HUES6 (cell line): ENCODE measurements around the gene CTNNBIP1.
"Not testable (repeated sequence)": the region's sequence is repeated elsewhere in the genome, so short reads cannot be mapped to it uniquely, and the experiment has no call there.

Experiments used
- H3K27ac ChIP-seq: 2 replicates; pipeline ENCODE4 v1.7.0; 2013; ENCODE audit warnings: low read depth, mild to moderate bottlenecking, low read length, inconsistent platforms
- H3K27me3 ChIP-seq: 2 replicates; pipeline ENCODE4 v1.6.1; 2013; ENCODE audit warnings: low read length; ENCODE audit not compliant: control insufficient read depth, insufficient read depth
- H3K36me3 ChIP-seq: 2 replicates; pipeline ENCODE4 v1.6.1; 2013; ENCODE audit warnings: low read length; ENCODE audit not compliant: control insufficient read depth, insufficient read depth
- H3K4me1 ChIP-seq: 2 replicates; pipeline ENCODE4 v1.6.1; 2013; ENCODE audit warnings: low read length; ENCODE audit not compliant: control insufficient read depth, insufficient read depth
- H3K4me3 ChIP-seq: 2 replicates; pipeline ENCODE4 v1.5.1; 2013; ENCODE audit warnings: low read depth, low read length
- H3K9ac ChIP-seq: one replicate; pipeline ENCODE4 v1.6.1; 2013; ENCODE audit warnings: mild to moderate bottlenecking, low read length
- H3K9me3 ChIP-seq: 2 replicates; pipeline ENCODE4 v1.6.1; 2013; ENCODE audit warnings: low read depth, low read length; ENCODE audit not compliant: control insufficient read depth, insufficient read depth

The CTNNBIP1 gene

GRCh38 chr1:9820521-9820920, 89.5 kb downstream of the CTNNBIP1 start:
- Histone ChIP-seq H3K4me1 (peaks cover 31% of the 10 kb centered on the region), H3K9ac (no peak overlapping the region), H3K4me3 (no peak overlapping the region)

GRCh38 chr1:9817734-9818133, 92.3 kb downstream of the CTNNBIP1 start:
- Histone ChIP-seq H3K9me3 (no peaks in the 10 kb centered on the region), H3K27me3 (no peaks in the 10 kb centered on the region), H3K9ac (no peak overlapping the region), H3K4me1 (peaks cover 21% of the 10 kb centered on the region), H3K36me3 (no peaks in the 10 kb centered on the region), H3K27ac (no peak overlapping the region), H3K4me3 (no peak overlapping the region)

More at GRCh38 chr1:9820521-9820920, 89.5 kb downstream of the CTNNBIP1 start:
- peaks cover 9% of the 10 kb centered on the region for H3K27me3 ChIP-seq
- no peak overlapping the region for H3K27ac ChIP-seq
- H3K36me3 ChIP-seq: no peaks in the 10 kb centered on the region
- no peaks in the 10 kb centered on the region for H3K9me3 ChIP-seq

- H3K4me3 ChIP-seq: no peak overlapping the region
- H3K27ac ChIP-seq: no peak overlapping the region
Measured at GRCh38 chr1:9816199-9816598, 93.9 kb downstream of the CTNNBIP1 start.

GRCh38 chr1:9815150-9815549, 94.9 kb downstream of the CTNNBIP1 start:
- Histone ChIP-seq H3K27ac (no peak overlapping the region), H3K9me3 (no peaks in the 10 kb centered on the region), H3K9ac (no peak overlapping the region), H3K27me3 (no peaks in the 10 kb centered on the region), H3K36me3 (no peaks in the 10 kb centered on the region), H3K4me3 (no peak overlapping the region), H3K4me1 (peaks cover 8% of the 10 kb centered on the region)

More at GRCh38 chr1:9816199-9816598, 93.9 kb downstream of the CTNNBIP1 start:
- Histone ChIP-seq H3K27me3 (no peaks in the 10 kb centered on the region), H3K36me3 (no peaks in the 10 kb centered on the region), H3K9ac (no peak overlapping the region), H3K4me1 (peaks cover 8% of the 10 kb centered on the region), H3K9me3 (no peaks in the 10 kb centered on the region)

- H3K9me3 ChIP-seq: no peaks in the 10 kb centered on the region
- no peak overlapping the region for H3K27ac ChIP-seq
- H3K9ac ChIP-seq: no peak overlapping the region
- no peaks in the 10 kb centered on the region for H3K36me3 ChIP-seq
- H3K27me3 ChIP-seq: no peaks in the 10 kb centered on the region
- H3K4me1 ChIP-seq: peaks cover 8% of the 10 kb centered on the region
- no peak overlapping the region for H3K4me3 ChIP-seq
Measured at GRCh38 chr1:9814619-9815018, 95.5 kb downstream of the CTNNBIP1 start.

- no peak overlapping the region for H3K27ac ChIP-seq
- H3K4me1 ChIP-seq: peaks cover 18% of the 10 kb centered on the region
- H3K9ac ChIP-seq: no peak overlapping the region
- H3K9me3 ChIP-seq: no peaks in the 10 kb centered on the region
- H3K36me3 ChIP-seq: no peaks in the 10 kb centered on the region
- no peak overlapping the region for H3K4me3 ChIP-seq
- H3K27me3 ChIP-seq: no peaks in the 10 kb centered on the region
Measured at GRCh38 chr1:9811239-9811966, 98.7 kb downstream of the CTNNBIP1 start.

GRCh38 chr1:9809100-9809510, 101.0 kb downstream of the CTNNBIP1 start:
- H3K27me3 ChIP-seq: no peaks in the 10 kb centered on the region
- H3K4me1 ChIP-seq: peaks cover 28% of the 10 kb centered on the region
- H3K9ac ChIP-seq: no peak overlapping the region
- no peaks in the 10 kb centered on the region for H3K9me3 ChIP-seq
- H3K36me3 ChIP-seq: no peaks in the 10 kb centered on the region
- H3K4me3 ChIP-seq: no peak overlapping the region
- H3K27ac ChIP-seq: no peak overlapping the region

GRCh38 chr1:9808459-9808858, 101.6 kb downstream of the CTNNBIP1 start:
- no peaks in the 10 kb centered on the region for H3K27me3 ChIP-seq
- H3K9ac ChIP-seq: no peak overlapping the region
- no peak overlapping the region for H3K4me3 ChIP-seq
- no peaks in the 10 kb centered on the region for H3K9me3 ChIP-seq
- peaks cover 28% of the 10 kb centered on the region for H3K4me1 ChIP-seq
- H3K36me3 ChIP-seq: no peaks in the 10 kb centered on the region
- H3K27ac ChIP-seq: no peak overlapping the region

GRCh38 chr1:9807541-9807940, 102.5 kb downstream of the CTNNBIP1 start:
- Histone ChIP-seq H3K9ac (no peak overlapping the region), H3K27me3 (no peaks in the 10 kb centered on the region), H3K4me1 (peaks cover 28% of the 10 kb centered on the region), H3K27ac (no peak overlapping the region), H3K4me3 (no peak overlapping the region), H3K9me3 (no peaks in the 10 kb centered on the region), H3K36me3 (no peaks in the 10 kb centered on the region)

GRCh38 chr1:9805972-9806371, 104.1 kb downstream of the CTNNBIP1 start:
- H3K9ac ChIP-seq, H3K36me3 ChIP-seq, H3K27me3 ChIP-seq, H3K27ac ChIP-seq, H3K4me3 ChIP-seq, H3K9me3 ChIP-seq: not testable (repeated sequence)
- peaks cover 28% of the 10 kb centered on the region for H3K4me1 ChIP-seq

GRCh38 chr1:9805006-9805508, 105.0 kb downstream of the CTNNBIP1 start:
- no peak overlapping the region for H3K9ac ChIP-seq
- no peaks in the 10 kb centered on the region for H3K36me3 ChIP-seq
- H3K27me3 ChIP-seq: no peaks in the 10 kb centered on the region
- no peaks in the 10 kb centered on the region for H3K9me3 ChIP-seq
- H3K4me1 ChIP-seq: peaks cover 28% of the 10 kb centered on the region
- no peak overlapping the region for H3K27ac ChIP-seq
- no peak overlapping the region for H3K4me3 ChIP-seq
